Measurements from ENCODE around the gene UBE2J2.

Gene UBE2J2

DNA sequence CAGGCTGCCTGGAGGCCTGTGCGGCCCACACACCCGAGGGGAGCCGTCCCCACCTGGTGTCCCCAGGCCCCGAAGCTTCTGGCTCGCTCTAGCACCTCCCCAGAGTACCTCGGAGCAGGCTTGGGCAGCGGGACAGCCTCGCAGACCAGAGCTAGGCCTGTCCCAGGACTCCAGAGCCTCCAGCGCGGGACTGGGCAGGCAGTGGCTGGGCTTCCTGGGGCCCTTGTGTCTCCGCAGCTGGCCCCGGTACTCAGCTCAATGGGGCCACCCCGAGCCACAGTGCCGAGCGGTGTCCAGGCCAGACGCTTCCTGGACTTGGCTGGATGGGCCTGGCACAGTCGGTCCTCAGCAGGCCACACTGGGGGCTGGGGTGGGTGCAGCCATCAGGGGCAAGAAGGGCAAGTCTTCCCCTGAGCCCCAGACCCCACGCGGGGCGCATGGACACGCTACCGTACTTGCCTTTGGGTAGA is 11.5 kb upstream of the UBE2J2 start:
- in situ Hi-C loops (cut with MboI; ENCODE audit: low pct_unique_long_range_greater_than_20kb, low sequenced_read_pairs) = no loop called here
- no peak for DNase-seq

DNA sequence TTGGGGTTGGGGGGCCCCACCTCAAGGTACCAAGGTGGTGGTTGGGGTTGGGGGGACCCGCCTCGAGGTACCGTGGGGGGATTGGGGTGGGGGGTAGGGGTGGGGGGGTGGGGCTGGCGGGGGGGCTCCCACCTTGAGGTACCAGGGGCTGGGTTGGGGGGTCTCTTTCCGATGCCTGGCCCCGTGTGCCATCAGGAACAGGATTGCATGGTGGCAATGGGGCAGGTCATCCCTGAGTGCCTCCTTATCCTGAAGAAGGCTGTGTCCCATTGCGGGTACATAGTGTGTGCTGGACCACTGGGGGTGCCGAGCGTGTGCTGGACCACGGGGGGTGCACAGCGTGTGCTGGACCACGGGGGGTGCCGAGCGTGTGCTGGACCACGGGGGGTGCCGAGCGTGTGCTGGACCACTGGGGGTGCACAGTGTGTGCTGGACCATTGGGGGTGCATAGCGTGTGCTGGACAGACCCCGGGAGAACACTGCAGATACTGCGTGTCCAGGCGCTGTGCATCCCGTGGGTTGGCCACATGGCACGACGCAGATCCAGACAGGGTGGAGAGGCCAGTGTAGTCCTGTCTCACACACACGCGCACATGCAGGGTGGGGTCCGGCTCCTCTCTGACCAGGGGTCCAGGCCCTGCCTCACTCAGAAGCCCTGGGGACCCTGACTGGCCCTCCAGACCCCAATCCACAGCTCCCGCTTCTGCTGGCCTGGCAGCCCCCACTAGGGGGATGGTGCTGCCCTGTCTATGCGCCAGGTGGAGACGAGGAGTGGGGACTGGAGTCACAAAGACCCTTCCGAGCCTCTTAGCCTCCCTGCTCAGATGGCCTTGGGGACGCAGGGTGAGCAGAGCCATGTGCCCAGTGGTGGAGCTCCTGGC is 10.8 kb upstream of the UBE2J2 start:
- no peak for DNase-seq
- in situ Hi-C loops (cut with MboI; ENCODE audit: low pct_unique_long_range_greater_than_20kb, low sequenced_read_pairs) = no loop called here

DNA sequence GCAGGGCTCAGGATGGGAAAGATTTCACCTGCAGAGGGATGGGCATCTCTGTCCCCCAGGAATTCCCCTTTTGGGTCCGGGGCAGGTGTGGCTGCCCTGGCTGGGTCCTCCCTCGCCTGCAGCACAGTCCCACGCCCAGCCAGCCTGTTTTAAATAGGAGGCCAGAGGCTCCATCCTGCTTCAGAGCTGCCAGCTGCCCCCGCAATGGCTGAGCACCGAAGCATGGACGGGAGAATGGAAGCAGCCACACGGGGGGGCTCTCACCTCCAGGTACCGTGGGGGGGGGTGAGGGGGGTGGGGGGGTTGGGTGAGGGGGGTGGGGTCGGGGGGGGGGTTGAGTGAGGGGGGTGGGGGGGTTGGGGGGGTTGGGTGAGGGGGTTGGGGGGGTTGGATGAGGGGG is 10.2 kb upstream of the UBE2J2 start:
- DNase-seq = no peak
- in situ Hi-C loops (cut with MboI; ENCODE audit: low pct_unique_long_range_greater_than_20kb, low sequenced_read_pairs) = no loop called here

DNA sequence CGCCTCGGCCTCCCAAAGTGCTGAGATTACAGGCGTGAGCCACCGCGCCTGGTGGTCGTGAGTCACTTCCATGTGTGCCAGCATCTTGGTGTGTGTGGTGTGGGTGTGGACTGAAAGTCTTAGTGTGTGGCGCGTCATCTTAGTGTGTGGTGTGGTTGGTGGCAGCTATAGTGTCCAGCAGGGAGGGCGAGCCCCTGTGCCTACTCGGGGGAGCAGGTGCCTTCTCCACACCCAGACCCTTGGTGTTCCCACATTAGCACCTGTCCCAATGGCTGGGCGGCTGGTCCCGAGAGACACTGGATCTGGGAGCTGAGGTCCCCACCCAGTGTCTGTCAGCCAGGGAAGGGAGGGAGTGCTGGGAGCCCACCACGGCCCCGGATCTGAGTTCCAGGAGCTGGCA is 9.3 kb upstream of the UBE2J2 start:
- no peak for DNase-seq
- in situ Hi-C loops (cut with MboI; ENCODE audit: low pct_unique_long_range_greater_than_20kb, low sequenced_read_pairs) = no loop called here

DNA sequence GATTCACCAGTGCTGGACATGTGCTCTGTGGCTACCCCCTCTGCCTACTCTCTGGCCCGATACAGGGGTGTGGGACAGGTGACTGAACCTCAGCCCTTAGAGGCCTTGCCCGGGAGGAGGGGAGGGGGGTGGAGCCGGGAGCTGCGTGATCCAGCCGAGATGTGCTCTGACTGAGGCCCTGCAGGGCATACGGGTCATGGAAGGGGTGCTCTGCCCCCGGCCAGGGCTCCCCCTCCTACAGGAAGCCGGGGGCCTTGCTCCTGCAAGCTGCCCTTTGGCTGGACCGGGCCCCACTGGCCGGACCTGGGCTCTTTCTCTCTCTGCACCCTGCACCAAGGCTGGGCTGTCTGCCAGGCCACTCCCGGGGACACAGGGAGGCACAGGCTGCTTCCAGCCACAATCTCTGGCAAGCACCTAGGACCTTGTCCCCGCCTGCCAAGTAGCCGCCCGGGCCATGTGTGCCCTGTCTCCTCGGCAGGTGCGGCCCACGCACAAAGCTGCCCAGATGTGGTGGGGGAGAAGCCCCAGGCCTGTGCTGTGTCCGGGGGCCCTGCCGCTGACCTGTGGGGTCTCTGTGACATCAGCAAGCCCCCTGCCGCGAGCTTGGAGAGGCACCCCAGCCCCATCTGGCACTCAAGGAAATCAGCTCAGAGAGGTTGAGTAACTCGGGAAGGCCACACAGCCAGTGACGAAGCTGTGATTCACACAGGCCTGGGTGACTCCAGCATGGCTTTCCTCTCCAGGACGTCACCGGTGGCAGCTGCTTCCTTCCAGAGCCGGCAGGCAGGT is 8.1 kb upstream of the UBE2J2 start:
- in situ Hi-C loops (cut with MboI; ENCODE audit: low pct_unique_long_range_greater_than_20kb, low sequenced_read_pairs) = no loop called here
- no peak for DNase-seq

DNA sequence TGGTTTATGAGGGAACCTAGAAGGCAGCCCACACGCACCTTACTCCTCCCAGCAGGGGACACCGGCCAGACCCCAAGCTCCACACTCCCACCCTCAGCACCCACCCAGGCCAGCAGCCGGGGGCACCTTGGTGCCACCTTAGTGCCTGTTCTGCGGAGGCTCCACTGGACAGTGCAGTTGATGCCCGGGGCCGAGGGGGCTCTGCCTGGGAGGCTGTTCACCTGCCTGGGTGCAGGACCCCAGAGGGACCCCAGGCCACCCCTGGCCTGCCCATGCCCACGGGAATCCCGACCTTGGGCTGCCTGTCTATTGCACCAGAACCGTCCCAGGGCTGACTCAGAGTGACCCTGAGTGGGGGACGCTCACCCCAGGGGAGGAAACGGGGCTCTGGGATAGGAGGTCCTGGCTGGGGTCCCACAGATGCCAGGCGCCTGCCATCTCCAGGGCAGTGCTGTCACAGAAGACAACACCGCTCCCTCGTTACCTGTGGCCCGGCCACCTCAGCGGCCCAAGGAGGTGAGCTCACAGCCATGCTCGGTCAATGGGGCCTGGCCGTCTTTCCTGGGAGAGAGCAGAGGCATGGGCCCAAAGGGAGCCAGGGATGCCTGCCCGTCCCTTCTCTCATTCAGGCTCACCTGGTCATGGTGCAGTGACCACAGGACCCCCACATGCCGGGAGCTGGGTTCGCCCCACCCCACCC is 7.3 kb upstream of the UBE2J2 start:
- in situ Hi-C loops (cut with MboI; ENCODE audit: low pct_unique_long_range_greater_than_20kb, low sequenced_read_pairs) = no loop called here
- no peak for DNase-seq

DNA sequence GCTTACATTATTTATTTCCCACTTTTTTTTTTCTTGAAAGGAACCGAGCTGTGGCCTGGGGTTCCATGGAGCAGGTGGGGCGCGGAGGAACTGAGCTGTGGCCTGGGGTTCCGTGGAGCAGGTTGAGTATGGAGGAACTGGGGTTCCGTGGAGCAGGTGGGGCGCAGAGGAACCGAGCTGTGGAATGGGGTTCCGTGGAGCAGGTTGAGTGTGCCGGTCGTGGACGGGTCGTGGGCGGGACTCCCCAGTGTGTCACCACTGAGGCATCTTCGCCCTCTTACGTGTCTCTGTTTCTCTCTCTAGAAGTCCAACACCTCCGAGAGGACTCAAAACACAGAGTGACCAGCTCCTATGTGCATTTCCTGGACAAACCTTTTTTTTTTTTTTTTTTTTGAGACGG is 5.4 kb upstream of the UBE2J2 start:
- no peak for DNase-seq
- in situ Hi-C loops (cut with MboI; ENCODE audit: low pct_unique_long_range_greater_than_20kb, low sequenced_read_pairs) = no loop called here

DNA sequence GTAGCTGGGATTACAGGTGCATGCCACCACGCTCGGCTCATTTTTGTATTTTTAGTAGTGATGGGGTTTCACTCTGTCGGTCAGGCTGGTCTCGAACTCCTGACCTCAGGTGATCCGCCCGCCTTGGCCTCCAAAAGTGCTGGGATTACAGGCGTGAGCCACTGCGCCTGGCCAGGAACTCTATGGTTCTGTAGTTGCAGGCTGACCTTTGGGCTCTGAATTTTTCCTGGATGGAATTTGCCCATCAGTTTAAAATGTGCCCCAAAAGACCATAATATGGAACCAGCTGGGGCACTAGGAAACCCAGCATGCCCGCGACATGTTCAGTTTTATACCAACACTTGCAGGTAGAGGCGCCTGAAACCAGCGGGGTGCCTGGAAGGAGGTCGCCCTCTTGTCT is 5.0 kb upstream of the UBE2J2 start:
- DNase-seq = no peak
- in situ Hi-C loops (cut with MboI; ENCODE audit: low pct_unique_long_range_greater_than_20kb, low sequenced_read_pairs) = no loop called here

DNA sequence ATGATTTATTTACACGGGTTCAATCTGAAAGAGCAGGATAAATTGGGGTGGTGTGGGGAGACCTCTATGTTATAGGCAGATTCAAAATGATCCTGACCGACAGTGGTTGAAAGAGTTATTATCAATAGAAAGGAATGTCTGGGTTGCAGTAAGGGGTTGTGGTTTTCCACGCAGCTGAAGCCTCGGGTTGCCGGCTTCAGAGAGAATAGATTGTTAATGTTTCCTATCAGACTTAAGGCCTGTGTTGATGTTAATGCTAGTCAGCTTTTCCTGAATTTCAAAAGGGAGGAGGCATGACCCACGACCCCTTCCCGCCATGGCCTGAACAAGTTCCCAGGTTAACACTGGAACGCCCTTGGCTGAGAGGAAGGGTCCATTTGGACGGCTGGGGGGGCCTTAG is 2.2 kb upstream of the UBE2J2 start:
- no peak for DNase-seq

DNA sequence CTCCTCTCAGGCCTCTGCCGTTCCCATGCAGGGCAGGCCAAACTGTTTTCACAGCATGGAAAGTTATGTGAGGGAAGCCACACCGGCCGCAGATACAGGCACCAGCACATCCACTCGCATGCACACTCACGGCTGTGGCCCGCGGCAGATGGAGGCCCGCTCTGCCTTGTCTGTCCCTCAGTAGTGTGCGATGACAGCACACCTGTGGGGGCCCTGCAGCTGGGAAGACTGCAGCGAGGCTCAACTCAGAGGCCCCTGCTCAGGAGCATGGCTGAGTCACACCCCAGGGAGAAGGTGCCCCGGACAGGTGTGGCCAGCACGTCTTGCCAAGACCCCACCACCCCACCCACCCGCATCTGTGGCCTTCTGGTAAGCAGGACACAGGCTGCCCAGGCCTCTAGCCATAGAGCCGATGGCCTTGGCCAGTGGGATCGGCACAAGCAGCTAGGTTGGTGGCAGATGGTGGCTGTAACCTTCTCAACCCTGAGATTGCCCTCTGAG is 1.3 kb upstream of the UBE2J2 start:
- DNase-seq = no peak
- in situ Hi-C loops (cut with MboI; ENCODE audit: low pct_unique_long_range_greater_than_20kb, low sequenced_read_pairs) = no loop called here

More for the DNA sequence above, 2.2 kb upstream of the UBE2J2 start:
- in situ Hi-C loops (cut with MboI; ENCODE audit: low pct_unique_long_range_greater_than_20kb, low sequenced_read_pairs) = no loop called here

DNA sequence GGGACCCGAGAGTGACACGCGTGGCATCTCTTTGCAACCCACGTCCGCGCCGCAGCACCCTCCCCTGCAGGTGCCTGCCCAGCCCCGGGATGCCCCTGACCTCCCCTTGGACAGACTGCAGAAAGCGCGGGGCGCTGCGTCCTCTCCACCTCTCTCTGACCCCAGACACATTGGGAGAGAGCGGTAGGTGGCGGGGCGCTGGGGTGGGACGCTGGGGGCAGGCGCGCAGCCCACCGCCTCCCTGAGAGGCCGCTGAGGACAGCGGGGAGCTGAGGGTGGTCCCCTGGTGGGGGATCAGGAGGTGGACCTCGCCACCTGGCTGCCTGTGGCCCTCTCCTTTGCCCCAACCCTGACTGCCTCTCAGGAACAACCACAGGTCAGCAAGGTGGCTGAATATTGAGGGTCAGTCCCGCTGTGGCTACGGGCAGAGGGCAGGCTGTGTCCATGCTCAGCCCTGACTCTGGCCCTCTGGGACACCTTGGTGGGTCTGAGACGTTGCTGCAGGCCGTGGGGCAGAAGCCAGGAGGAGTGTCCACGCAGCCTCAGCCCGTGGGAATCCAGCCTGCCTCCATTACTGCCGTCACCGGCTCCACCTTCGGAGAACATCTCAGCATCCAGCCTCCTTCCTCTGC is 761 bp upstream of the UBE2J2 start:
- in situ Hi-C loops (cut with MboI; ENCODE audit: low pct_unique_long_range_greater_than_20kb, low sequenced_read_pairs) = no loop called here
- no peak for DNase-seq

DNA sequence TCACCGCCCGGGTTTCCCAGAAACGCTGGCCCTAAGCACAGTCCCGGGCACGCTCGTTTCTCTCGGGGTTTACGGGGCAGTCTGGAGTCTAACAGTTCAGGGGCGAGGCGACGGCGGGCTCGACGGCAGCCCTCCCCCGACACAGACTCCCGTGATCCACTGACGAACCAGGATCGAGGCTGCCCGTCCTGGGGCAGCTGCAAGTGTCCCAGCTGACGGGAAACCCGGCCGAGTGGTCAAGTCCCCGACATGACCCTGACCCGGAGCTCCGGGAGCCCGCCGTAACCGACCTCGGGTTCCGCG is 494 bp downstream of the UBE2J2 start:
- DNase-seq = no peak
- in situ Hi-C loops (cut with MboI; ENCODE audit: low pct_unique_long_range_greater_than_20kb, low sequenced_read_pairs) = no loop called here

DNA sequence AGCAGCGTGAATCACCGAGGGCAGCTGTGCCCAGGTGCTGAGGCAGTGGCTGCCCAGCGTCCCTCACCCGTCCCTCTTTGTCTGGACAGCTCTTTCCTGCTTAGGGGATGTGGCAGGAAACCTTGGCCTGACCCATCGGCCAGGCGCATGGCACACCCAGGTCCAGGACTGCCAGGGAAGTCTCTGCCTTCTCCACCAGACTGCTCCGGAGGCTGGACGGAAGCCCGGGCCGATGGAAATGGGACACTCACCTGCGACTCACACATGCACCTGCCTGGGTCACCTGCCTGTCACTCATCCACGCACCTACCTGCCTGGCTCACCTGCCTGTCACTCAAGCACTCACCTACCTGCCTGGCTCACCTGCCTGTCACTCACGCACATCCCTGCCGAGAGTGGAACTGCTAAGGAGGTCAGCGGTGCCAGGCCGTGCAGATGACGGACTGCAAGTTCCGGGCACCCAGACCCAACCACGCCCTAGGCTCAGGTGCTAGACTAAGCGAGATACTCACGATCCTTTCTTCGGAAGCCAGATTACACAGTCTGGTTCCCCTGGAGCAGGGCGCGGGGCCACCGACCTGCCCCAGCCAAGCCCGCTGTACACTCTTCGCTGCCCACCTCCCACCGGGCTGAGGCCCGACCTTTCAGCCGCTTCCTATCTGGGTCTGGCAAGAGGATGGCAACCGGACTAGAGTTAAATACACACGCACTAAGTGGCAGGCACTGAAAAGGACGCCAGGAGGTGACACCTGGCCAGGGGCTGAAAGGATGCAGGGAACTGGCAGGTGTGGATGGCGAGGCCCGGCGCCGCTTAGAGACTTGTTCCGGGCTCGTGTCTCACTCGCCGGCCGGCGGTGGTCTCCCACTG is 1.1 kb downstream of the UBE2J2 start:
- DNase-seq = no peak

DNA sequence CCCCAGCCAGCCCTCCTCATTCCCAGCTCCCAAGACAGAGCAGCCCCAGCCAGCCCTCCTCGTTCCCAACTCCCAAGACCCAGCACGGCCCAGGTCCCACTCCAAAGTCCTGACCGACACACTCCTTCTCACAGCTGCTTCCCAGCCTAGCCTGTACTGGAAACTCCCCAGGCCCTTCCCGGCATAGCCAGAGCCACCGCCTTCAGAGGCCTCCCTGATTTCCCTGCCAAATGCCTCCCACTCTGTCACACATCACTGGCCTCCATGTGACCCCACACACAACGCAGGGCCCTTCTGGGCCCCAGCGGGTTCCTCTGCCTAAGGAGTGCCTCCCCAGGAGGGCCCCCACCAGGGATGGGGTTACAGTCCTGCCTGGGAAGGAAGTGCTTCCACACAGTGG is 2.8 kb downstream of the UBE2J2 start:
- in situ Hi-C loops (cut with MboI; ENCODE audit: low pct_unique_long_range_greater_than_20kb, low sequenced_read_pairs) = no loop called here
- no peak for DNase-seq

More for the DNA sequence above, 1.1 kb downstream of the UBE2J2 start:
- in situ Hi-C loops (cut with MboI; ENCODE audit: low pct_unique_long_range_greater_than_20kb, low sequenced_read_pairs) = no loop called here

DNA sequence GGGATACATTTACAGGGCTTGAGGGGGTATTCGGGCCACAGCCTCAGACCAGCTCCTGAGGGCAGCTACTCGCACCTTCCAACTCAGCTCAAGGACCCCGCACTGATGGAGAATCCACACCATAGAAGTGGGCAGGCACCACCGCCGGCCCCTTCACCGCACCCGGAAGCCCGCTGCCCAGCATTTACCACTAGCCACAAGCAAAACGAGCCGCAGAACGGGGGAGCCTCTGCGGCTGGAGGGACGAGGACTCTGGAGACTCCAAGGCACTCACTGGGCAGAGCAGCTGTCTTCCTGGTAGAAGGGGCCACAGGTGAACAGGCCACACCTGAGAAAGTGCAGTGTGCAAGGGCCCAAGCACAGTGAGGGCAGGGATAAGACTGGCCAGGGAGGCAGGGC is 5.4 kb downstream of the UBE2J2 start:
- DNase-seq = no peak
- in situ Hi-C loops (cut with MboI; ENCODE audit: low pct_unique_long_range_greater_than_20kb, low sequenced_read_pairs) = no loop called here

DNA sequence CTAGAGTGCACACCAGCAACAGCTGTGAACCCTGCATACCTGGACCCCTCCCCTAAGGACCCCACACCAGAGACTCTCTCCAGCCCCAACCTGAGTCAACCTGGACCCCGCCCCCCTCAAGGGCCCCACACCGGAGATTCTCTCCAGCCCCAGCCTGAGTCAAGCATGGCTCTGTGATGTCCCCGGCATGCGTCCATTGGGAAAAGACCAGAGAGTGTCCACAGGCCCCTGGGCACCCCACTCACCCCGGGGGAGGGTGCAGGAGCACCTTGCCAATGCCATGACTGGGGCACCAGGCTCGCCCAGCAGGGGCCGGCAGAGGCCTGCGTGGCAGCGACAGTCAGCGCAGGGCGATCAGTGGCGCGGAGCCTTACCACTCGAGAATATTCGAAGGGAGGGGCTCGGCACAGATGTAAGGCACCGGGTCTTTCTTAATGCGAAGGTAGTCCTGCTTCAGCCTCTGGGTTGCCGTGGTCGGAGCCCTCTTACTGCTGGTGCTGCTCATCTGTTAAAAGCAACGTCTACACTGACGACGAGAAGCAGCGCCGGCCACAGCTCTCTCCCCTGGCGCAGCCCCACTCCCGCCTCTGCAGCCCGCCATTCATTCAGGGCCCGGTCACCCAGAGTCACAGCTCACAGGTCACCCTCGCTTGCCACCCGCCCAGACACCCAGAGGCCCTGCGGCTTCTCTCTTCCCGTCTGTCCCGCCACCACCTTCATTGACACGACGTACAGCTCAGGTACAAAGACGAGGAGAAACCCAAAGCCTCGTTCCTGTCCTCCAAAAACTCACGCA is 6.0 kb downstream of the UBE2J2 start:
- no peak for DNase-seq
- in situ Hi-C loops (cut with MboI; ENCODE audit: low pct_unique_long_range_greater_than_20kb, low sequenced_read_pairs) = no loop called here

DNA sequence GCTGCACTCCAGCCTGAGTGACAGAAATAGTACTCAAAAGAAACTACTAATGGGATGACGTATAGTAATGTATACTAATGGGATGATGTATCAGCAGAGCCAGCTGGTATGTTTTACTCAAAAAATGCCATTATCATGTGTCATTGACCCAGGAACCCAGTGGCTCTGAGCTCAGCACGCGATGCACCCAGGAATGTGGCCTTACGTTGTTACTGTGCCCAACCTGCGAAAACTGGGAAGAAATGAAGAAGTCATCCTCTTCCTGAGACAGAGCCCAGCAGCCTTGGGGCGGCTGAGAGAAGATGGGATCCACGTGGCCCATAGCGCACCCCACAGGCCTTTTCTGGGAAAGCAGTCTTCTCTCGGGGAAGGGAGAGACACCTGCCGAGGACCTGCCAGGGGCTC is 8.8 kb downstream of the UBE2J2 start:
- in situ Hi-C loops (cut with MboI; ENCODE audit: low pct_unique_long_range_greater_than_20kb, low sequenced_read_pairs) = no loop called here
- DNase-seq = peak; percentile 55

DNA sequence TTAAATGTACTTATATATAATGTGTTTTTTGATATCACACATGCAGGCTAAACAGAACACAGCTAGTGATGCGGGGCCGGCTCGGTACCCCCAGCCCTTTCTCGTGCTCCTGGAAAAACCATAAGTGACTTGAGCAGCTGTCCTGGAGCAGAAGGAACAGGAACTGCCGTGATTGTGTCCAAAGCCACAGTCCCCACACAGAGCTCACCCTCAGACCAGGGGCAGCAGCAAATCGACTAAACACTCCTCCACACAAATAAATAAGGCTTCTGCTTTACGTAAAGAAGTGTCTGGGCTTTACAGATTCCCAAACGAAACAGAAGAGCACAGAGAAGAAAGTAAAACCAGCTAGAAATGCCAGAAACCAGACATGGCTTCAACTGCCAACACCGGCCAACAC is 9.6 kb downstream of the UBE2J2 start:
- in situ Hi-C loops (cut with MboI; ENCODE audit: low pct_unique_long_range_greater_than_20kb, low sequenced_read_pairs) = no loop called here

More for the DNA sequence above, 9.6 kb downstream of the UBE2J2 start:
- DNase-seq = no peak
